ENCODE measurements around the gene TMC8. TPM values are rescaled to one million over a fixed set of nuclear protein-coding genes. Genes with fewer than 3 reads are reported as not detected.
A peak's percentile ranks its signal among the peaks of the same experiment; 100 is the strongest.

The TMC8 gene
- polyA plus RNA-seq, 1 experiment: not detected

- CTCF ChIA-PET: interaction anchor here (1.0 to 1.8 kb wide), 4 partner anchors 11 to 124 kb away, joined by 3 to 4 read pairs (median 3); no protein-coding TSS in a partner anchor
- DNase-seq (ENCODE audit: low read depth): no peak
These were observed 3.2 kb upstream of the TMC8 start for GRCh38 chr17:78127239-78127887.

GRCh38 chr17:78127888-78128550, 2.6 kb upstream of the TMC8 start:
- ChIA-PET CTCF (interaction anchor here (0.7 to 1.8 kb wide), 5 partner anchors 11 to 123 kb away, joined by 3 to 4 read pairs (median 3); no protein-coding TSS in a partner anchor), POLR2A (interaction anchor here (0.6 kb wide), 1 partner anchor 43 kb away, joined by 9 read pairs; no protein-coding TSS in a partner anchor)
- Histone ChIP-seq H3K4me3 (ENCODE audit: low read depth, low read length) (peak overlapping the region; percentile 42), H3K27me3 (ENCODE audit: control insufficient read depth, insufficient read depth, low read length) (peaks cover 13% of the 10 kb centered on the region), H3K36me3 (ENCODE audit: control insufficient read depth, insufficient read depth, low read length) (no peaks in the 10 kb centered on the region)
- DNase-seq (ENCODE audit: low read depth): no peak
- TF ChIP-seq, protein P1, sequence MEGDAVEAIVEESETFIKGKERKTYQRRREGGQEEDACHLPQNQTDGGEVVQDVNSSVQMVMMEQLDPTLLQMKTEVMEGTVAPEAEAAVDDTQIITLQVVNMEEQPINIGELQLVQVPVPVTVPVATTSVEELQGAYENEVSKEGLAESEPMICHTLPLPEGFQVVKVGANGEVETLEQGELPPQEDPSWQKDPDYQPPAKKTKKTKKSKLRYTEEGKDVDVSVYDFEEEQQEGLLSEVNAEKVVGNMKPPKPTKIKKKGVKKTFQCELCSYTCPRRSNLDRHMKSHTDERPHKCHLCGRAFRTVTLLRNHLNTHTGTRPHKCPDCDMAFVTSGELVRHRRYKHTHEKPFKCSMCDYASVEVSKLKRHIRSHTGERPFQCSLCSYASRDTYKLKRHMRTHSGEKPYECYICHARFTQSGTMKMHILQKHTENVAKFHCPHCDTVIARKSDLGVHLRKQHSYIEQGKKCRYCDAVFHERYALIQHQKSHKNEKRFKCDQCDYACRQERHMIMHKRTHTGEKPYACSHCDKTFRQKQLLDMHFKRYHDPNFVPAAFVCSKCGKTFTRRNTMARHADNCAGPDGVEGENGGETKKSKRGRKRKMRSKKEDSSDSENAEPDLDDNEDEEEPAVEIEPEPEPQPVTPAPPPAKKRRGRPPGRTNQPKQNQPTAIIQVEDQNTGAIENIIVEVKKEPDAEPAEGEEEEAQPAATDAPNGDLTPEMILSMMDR (IDR thresholded peaks at IDR 0.05; ENCODE audit: insufficient read depth, low read depth, low read length): no peak

More at GRCh38 chr17:78127239-78127887, 3.2 kb upstream of the TMC8 start:
- Histone ChIP-seq H3K27me3 (ENCODE audit: control insufficient read depth, insufficient read depth, low read length) (peaks cover 11% of the 10 kb centered on the region), H3K36me3 (ENCODE audit: control insufficient read depth, insufficient read depth, low read length) (no peaks in the 10 kb centered on the region), H3K4me3 (ENCODE audit: low read depth, low read length) (no peak overlapping the region)
- POLR2A ChIA-PET: no interaction called here
- TF ChIP-seq, protein P1 (IDR thresholded peaks at IDR 0.05; ENCODE audit: insufficient read depth, low read depth, low read length): no peak

DNA sequence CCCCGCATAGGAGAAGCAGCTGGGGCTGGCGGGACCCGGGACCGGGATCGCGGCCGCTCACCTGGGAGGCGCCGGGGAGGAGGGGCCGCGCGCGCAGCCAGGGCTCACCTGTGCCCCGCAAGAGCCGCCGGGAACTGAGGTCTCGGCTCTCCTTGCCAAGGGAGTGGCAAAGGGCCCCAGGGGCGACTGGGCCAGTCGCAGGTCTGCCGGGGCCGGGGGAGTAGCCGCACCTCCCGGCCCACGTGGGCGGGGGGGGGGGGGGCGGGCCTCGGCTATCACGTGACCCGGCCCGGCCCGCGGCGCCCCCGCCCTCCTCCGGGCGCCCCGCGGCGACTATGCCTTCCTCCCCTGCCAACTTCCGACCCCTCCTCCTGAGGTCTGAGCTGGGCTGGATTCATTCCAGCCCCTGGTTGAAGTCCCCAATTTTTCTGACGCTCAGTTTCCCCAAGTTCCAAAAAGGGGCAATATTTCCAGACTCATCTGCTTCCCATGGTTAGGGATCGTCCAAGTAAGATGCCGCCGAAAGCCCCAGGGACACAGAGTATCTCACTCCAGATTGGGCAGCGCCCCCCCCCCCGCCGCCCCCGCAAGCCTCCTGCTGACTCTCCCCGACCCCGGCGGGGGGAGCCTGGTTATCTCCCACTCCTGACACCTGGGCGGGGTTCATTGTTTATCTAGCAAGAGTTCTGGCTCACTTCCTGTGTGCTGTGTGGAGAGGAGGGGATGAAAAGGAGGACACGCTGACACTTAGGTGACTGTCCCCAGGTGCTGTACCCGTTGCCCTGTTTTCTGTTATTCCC, 1.8 kb upstream of the TMC8 start, which contains the start of gene TMC6:
TSS of gene TMC6 (minus strand) at position 205 of the 800 bp plus-strand sequence. CDS start 1,923 bp downstream, outside the sequence.
- Histone ChIP-seq H3K36me3 (ENCODE audit: control insufficient read depth, insufficient read depth, low read length) (no peaks in the 10 kb centered on the region), H3K4me3 (ENCODE audit: low read depth, low read length) (peak within 1 kb of the TSS; percentile 42), H3K27me3 (ENCODE audit: control insufficient read depth, insufficient read depth, low read length) (peaks cover 16% of the 10 kb centered on the region)
- no peak for DNase-seq (ENCODE audit: low read depth)
- TF ChIP-seq, protein P1 (IDR thresholded peaks at IDR 0.05; ENCODE audit: insufficient read depth, low read depth, low read length): no peak
- POLR2A ChIA-PET: interaction anchor here (0.6 kb wide), 1 partner anchor 42 kb away, joined by 9 read pairs; no protein-coding TSS in a partner anchor
- CTCF ChIA-PET: interaction anchor here (0.7 to 1.5 kb wide), 3 partner anchors 15 to 123 kb away, joined by 3 read pairs; no protein-coding TSS in a partner anchor

- Histone ChIP-seq H3K4me3 (ENCODE audit: low read depth, low read length) (no peak overlapping the region), H3K36me3 (ENCODE audit: control insufficient read depth, insufficient read depth, low read length) (no peaks in the 10 kb centered on the region), H3K27me3 (ENCODE audit: control insufficient read depth, insufficient read depth, low read length) (peaks cover 16% of the 10 kb centered on the region)
- ChIA-PET POLR2A (no interaction called here), CTCF (interaction anchor here (1.3 to 1.5 kb wide), 2 partner anchors 9 to 45 kb away, joined by 3 to 6 read pairs; no protein-coding TSS in a partner anchor)
- no peak for DNase-seq (ENCODE audit: low read depth)
- TF ChIP-seq, protein P1 (IDR thresholded peaks at IDR 0.05; ENCODE audit: insufficient read depth, low read depth, low read length): no peak
These were observed 1.1 kb upstream of the TMC8 start for GRCh38 chr17:78129351-78130089.

Data from BJ (cell line).